Naive thymus-derived CD8-positive, alpha-beta T cell (primary cell): ENCODE data around the gene PICK1. TPM values are rescaled to one million over a fixed set of nuclear protein-coding genes. Genes with fewer than 3 reads are reported as not detected.
"Not testable (repeated sequence)": the region's sequence is repeated elsewhere in the genome, so short reads cannot be mapped to it uniquely, and the experiment has no call there.

Experiments
- ATAC-seq, 2 donors: fragments of 150-1000 bp; cut with Tn5 transposase in 1 of 2; sonication (Bioruptor Pico), chemical (Tn5 transposase) in 1 of 2; 1 replicate in 1 of 2; 2 replicates in 1 of 2; pipeline ENCODE4 v1.10.0; 2021; ENCODE audit warnings: mild to moderate bottlenecking in 2 of 2, moderate library complexity in 2 of 2
- POLR2A ChIA-PET: fragments of 350-600 bp; sonication (Branson Sonifier 250); formaldehyde crosslinking; loops from one replicate; lab custom pipeline; 2021; ENCODE audit warnings: antibody characterized with exemption; lab: Charles Lee
- DNase-seq, 10 donors: peaks; one replicate each; pipeline versions ENCODE4 v3.0.0 to v3.0.0-alpha.2; 2020 to 2022
- H3K27ac Mint-ChIP-seq, 10 donors: one replicate each; pipeline ENCODE4 v1.8.0; 2020 to 2022; ENCODE audit warnings: mild to moderate bottlenecking in 10 of 10, mixed read lengths in 10 of 10, moderate library complexity in 4 of 10, inconsistent platforms in 1 of 10
- H3K27me3 Mint-ChIP-seq, 5 donors: one replicate each; pipeline ENCODE4 v1.8.0; 2021 to 2022; ENCODE audit warnings: mixed read lengths in 5 of 5
- H3K36me3 Mint-ChIP-seq, 3 donors: one replicate each; pipeline ENCODE4 v1.8.0; 2020 to 2022; ENCODE audit warnings: mixed read lengths in 3 of 3, mild to moderate bottlenecking in 2 of 3, inconsistent platforms in 1 of 3
- H3K4me1 Mint-ChIP-seq, 4 donors: one replicate each; pipeline ENCODE4 v1.8.0; 2021 to 2022; ENCODE audit warnings: mixed read lengths in 4 of 4
- H3K4me3 Mint-ChIP-seq, 10 donors: one replicate each; pipeline ENCODE4 v1.8.0; 2020 to 2022; ENCODE audit warnings: mild to moderate bottlenecking in 10 of 10, mixed read lengths in 10 of 10, moderate library complexity in 6 of 10, inconsistent platforms in 1 of 10
- H3K9me3 Mint-ChIP-seq, 9 donors: one replicate each; pipeline ENCODE4 v1.8.0; 2020 to 2022; ENCODE audit warnings: mixed read lengths in 9 of 9, mild to moderate bottlenecking in 3 of 9, inconsistent platforms in 1 of 9, moderate library complexity in 1 of 9
- polyA plus RNA-seq, 3 donors: library from polyadenylated mRNA; unstranded; fragments of 300-500 nt; fragmentation: Illumina TruSeq; gene quantifications; one replicate each; pipeline ENCODE4 v1.2.3, GENCODE V29; 2021
- total RNA-seq, 8 experiments: library from RNA in 2 of 8; stranded (reverse) in 2 of 8; gene quantifications; one replicate each; pipeline ENCODE4 v1.2.3 and lab custom pipeline; 2021 to 2026

The PICK1 gene
- total and polyA plus RNA-seq, 5 experiments from 2014 or later, result 4.5 to 28.8 (median 7.7) TPM

GRCh38 chr22:38115423-38116205, 58.4 kb downstream of the PICK1 start:
- DNase-seq (no peak), ATAC-seq (no peak)
- no peaks in the 10 kb centered on the region for H3K27me3 Mint-ChIP-seq
- H3K4me3 Mint-ChIP-seq, result no peak overlapping the region
- peaks cover 0 to 14% (median 3%) of the 10 kb centered on the region in 3 donors for H3K36me3 Mint-ChIP-seq
- POLR2A ChIA-PET, result interaction anchor here (0.5 kb wide), 1 partner anchor 83 kb away, joined by 3 read pairs; no protein-coding TSS in a partner anchor
- H3K27ac Mint-ChIP-seq, result no peak overlapping the region
- no peaks in the 10 kb centered on the region for H3K9me3 Mint-ChIP-seq
- H3K4me1 Mint-ChIP-seq, result peaks cover 0 to 8% (median 4%) of the 10 kb centered on the region in 4 donors

DNA sequence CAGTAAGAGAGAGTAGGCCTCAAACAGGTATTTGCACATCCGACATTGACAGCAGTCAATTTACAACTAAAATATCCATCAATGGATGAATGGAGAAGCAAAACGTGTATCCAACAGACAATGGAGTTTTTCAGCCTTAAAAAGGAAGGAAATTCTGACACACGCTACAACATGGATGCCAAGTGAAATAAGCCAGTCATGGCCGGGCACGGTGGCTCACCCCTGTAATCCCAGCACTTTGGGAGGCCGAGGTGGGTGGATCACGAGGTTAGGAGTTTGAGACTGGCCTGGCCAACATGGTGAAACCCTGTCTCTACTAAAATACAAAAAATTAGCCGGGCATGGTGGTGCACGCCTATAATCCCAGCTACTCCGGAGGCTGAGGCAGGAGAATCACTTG, 60.4 kb downstream of the PICK1 start:
- H3K9me3 Mint-ChIP-seq, ATAC-seq: not testable (repeated sequence)

GRCh38 chr22:38118182-38118581, 61.0 kb downstream of the PICK1 start:
- Mint-ChIP-seq H3K4me1 (peaks cover 0 to 8% (median 4%) of the 10 kb centered on the region in 4 donors), H3K36me3 (peaks cover 0 to 9% (median 3%) of the 10 kb centered on the region in 3 donors), H3K4me3 (no peak overlapping the region), H3K9me3 (no peaks in the 10 kb centered on the region), H3K27ac (no peak overlapping the region), H3K27me3 (no peaks in the 10 kb centered on the region)
- no peak for DNase-seq
- ATAC-seq, result no peak
- POLR2A ChIA-PET, result no interaction called here

More for the DNA sequence above, 60.4 kb downstream of the PICK1 start:
- H3K27me3 Mint-ChIP-seq, H3K4me3 Mint-ChIP-seq, H3K4me1 Mint-ChIP-seq, POLR2A ChIA-PET, DNase-seq, H3K27ac Mint-ChIP-seq: not testable (repeated sequence)
- peaks cover 0 to 12% (median 3%) of the 10 kb centered on the region in 3 donors for H3K36me3 Mint-ChIP-seq

DNA sequence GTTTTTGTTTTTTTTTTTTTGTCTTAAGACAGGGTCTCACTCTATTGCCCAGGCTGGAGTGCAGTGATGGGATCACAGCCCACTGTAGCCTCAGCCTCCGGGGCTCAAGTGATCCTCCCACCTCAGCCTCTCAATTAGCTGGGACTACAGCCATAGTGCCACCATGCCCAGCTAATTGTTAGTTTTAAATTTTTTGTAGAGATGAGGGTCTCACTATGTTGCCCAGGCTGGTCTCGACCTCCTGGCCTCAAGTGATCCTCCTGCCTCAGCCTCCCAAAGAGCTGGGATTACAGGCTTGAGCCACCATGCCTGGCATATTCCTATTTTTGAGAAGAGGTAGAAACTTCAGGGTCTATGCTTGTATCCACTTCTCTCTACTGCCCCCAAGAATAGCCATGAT, 61.5 kb downstream of the PICK1 start:
- ATAC-seq, H3K27me3 Mint-ChIP-seq, H3K36me3 Mint-ChIP-seq, H3K4me1 Mint-ChIP-seq, H3K9me3 Mint-ChIP-seq, DNase-seq, H3K4me3 Mint-ChIP-seq, H3K27ac Mint-ChIP-seq, POLR2A ChIA-PET: not testable (repeated sequence)

DNA sequence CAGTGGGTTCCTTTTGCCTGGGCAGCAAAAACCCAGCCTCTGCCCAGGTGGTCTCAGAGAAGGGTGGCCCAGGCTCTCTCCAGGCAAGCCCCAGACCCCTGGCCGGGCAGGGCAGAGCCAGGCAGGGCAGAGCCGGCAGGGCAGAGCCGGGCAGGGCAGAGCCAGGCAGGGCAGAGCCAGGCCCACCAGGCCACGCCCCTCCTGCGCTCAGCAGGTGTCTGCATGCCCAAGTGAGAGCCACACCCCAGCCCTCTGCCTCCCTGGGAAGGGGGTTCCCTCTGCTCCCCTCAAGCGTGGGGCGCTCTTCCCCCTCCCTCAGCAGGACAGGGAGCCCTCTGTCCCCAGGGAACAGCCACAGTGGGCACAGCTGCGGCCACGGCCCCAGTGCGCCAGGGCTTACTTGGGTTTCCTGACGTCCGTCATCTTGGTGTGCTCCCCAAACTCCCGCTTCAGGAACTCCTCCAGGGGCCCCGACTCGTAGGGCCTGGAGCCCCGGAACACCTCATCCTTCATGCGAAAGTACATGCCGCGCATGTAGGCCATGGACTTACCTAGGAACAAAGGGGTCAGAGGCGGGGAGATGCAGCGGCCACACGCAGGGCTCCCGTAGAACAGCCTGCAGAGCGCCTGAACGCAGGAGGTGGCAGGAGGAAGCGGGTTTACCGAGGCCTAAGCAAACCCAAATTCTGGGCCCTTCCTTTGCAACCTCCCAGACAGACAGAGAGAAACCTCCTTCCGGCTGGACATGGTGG, 63.3 kb downstream of the PICK1 start:
- Mint-ChIP-seq H3K4me3 (no peak overlapping the region), H3K27ac (no peak overlapping the region), H3K36me3 (peaks cover 0 to 9% (median under 1%) of the 10 kb centered on the region in 3 donors), H3K9me3 (no peaks in the 10 kb centered on the region), H3K27me3 (no peaks in the 10 kb centered on the region), H3K4me1 (no peaks in the 10 kb centered on the region)
- POLR2A ChIA-PET, result no interaction called here
- no peak for ATAC-seq
- DNase-seq, result no peak

- H3K36me3 Mint-ChIP-seq, result peaks cover 0 to 23% (median 2%) of the 10 kb centered on the region in 3 donors
- POLR2A ChIA-PET, result no interaction called here
These were observed 65.4 kb downstream of the PICK1 start for GRCh38 chr22:38122616-38123015.

GRCh38 chr22:38124236-38124974, 67.2 kb downstream of the PICK1 start:
- POLR2A ChIA-PET, result no interaction called here
- DNase-seq (no peak), ATAC-seq (no peak)
- Mint-ChIP-seq H3K27me3 (no peaks in the 10 kb centered on the region), H3K9me3 (no peaks in the 10 kb centered on the region), H3K36me3 (peaks cover 0 to 23% (median 2%) of the 10 kb centered on the region in 3 donors), H3K4me1 (peaks cover 0 to 2% (median 0%) of the 10 kb centered on the region in 4 donors), H3K27ac (peak overlapping the region in 2 of 10 donors; percentile 49 to 71), H3K4me3 (no peak overlapping the region)

More at GRCh38 chr22:38122616-38123015, 65.4 kb downstream of the PICK1 start:
- no peak for DNase-seq
- peaks cover 0 to 2% (median 0%) of the 10 kb centered on the region in 4 donors for H3K4me1 Mint-ChIP-seq
- no peak for ATAC-seq
- no peak overlapping the region for H3K27ac Mint-ChIP-seq
- H3K27me3 Mint-ChIP-seq, result no peaks in the 10 kb centered on the region
- H3K9me3 Mint-ChIP-seq, result no peaks in the 10 kb centered on the region
- H3K4me3 Mint-ChIP-seq, result no peak overlapping the region

- no peaks in the 10 kb centered on the region for H3K27me3 Mint-ChIP-seq
- H3K27ac Mint-ChIP-seq, result no peak overlapping the region
- POLR2A ChIA-PET, result no interaction called here
- H3K4me3 Mint-ChIP-seq, result no peak overlapping the region
- no peak for DNase-seq
- H3K36me3 Mint-ChIP-seq, result peaks cover 0 to 24% (median 2%) of the 10 kb centered on the region in 3 donors
- H3K9me3 Mint-ChIP-seq, result no peaks in the 10 kb centered on the region
- no peak for ATAC-seq
- H3K4me1 Mint-ChIP-seq, result peaks cover 0 to 2% (median 0%) of the 10 kb centered on the region in 4 donors
These were observed 67.9 kb downstream of the PICK1 start for GRCh38 chr22:38125038-38125610.

Other genes starting within 250 kb of the PICK1 start
- gene GCAT, start 249.5 kb upstream of the PICK1 start, total RNA-seq, result 1 to 10 TPM; 1.8 to 2.3 TPM
- 1 to 10 TPM; 4.0 to 7.6 (median 7.1) TPM for gene GCAT, start 249.5 kb upstream of the PICK1 start, polyA plus RNA-seq
- not detected for gene GALR3, start 234.0 kb upstream of the PICK1 start, total RNA-seq
- gene GALR3, start 234.0 kb upstream of the PICK1 start, polyA plus RNA-seq, result not detected
- gene ANKRD54, start 213.1 kb upstream of the PICK1 start, total RNA-seq, result 10 to 100 TPM; 19.8 to 21.2 TPM
- 10 to 100 TPM in 2 of 3 donors, 1 to 10 TPM in 1; 8.2 to 16.1 (median 13.9) TPM for gene ANKRD54, start 213.1 kb upstream of the PICK1 start, polyA plus RNA-seq
- gene EIF3L, start 208.0 kb upstream of the PICK1 start, total RNA-seq, result 100 to 1,000 TPM; 509 to 544 TPM
- gene EIF3L, start 208.0 kb upstream of the PICK1 start, polyA plus RNA-seq, result 100 to 1,000 TPM; 310 to 395 (median 322) TPM
- gene MICALL1, start 151.1 kb upstream of the PICK1 start, total RNA-seq, result 10 to 100 TPM; 26.3 to 28.5 TPM
- 1 to 10 TPM; 1.3 to 4.7 (median 1.5) TPM for gene MICALL1, start 151.1 kb upstream of the PICK1 start, polyA plus RNA-seq
- not detected for gene C22orf23, start 103.8 kb upstream of the PICK1 start, total RNA-seq
- not detected for gene C22orf23, start 103.8 kb upstream of the PICK1 start, polyA plus RNA-seq
- 10 to 100 TPM; 38.0 to 40.7 TPM for gene POLR2F, start 103.7 kb upstream of the PICK1 start, total RNA-seq
- 100 to 1,000 TPM; 129 to 172 (median 145) TPM for gene POLR2F, start 103.7 kb upstream of the PICK1 start, polyA plus RNA-seq
- not detected for gene SOX10, start 72.8 kb upstream of the PICK1 start, total RNA-seq
- not detected for gene SOX10, start 72.8 kb upstream of the PICK1 start, polyA plus RNA-seq
- not detected for gene SLC16A8, start 26.8 kb downstream of the PICK1 start, total RNA-seq
- not detected for gene SLC16A8, start 26.8 kb downstream of the PICK1 start, polyA plus RNA-seq
- gene BAIAP2L2, start 53.3 kb downstream of the PICK1 start, total RNA-seq, result 1 to 10 TPM; 2.2 to 2.7 TPM
- gene BAIAP2L2, start 53.3 kb downstream of the PICK1 start, polyA plus RNA-seq, result not detected
- 100 to 1,000 TPM; 173 to 186 TPM for gene PLA2G6, start 124.4 kb downstream of the PICK1 start, total RNA-seq
- gene PLA2G6, start 124.4 kb downstream of the PICK1 start, polyA plus RNA-seq, result 1 to 10 TPM; 2.6 to 7.2 (median 2.6) TPM
- 1 to 10 TPM; 5.5 to 6.2 TPM for gene MAFF, start 144.6 kb downstream of the PICK1 start, total RNA-seq
- gene MAFF, start 144.6 kb downstream of the PICK1 start, polyA plus RNA-seq, result 1 to 10 TPM; 2.6 to 3.3 (median 3.0) TPM
- 10 to 100 TPM; 25.5 to 26.8 TPM for gene TMEM184B, start 215.6 kb downstream of the PICK1 start, total RNA-seq
- gene TMEM184B, start 215.6 kb downstream of the PICK1 start, polyA plus RNA-seq, result 10 to 100 TPM in 1 of 3 donors, 1 to 10 TPM in 2; 5.1 to 13.0 (median 5.4) TPM